ENCODE data around the gene CHD9.

- TF ChIP-seq, protein P1, sequence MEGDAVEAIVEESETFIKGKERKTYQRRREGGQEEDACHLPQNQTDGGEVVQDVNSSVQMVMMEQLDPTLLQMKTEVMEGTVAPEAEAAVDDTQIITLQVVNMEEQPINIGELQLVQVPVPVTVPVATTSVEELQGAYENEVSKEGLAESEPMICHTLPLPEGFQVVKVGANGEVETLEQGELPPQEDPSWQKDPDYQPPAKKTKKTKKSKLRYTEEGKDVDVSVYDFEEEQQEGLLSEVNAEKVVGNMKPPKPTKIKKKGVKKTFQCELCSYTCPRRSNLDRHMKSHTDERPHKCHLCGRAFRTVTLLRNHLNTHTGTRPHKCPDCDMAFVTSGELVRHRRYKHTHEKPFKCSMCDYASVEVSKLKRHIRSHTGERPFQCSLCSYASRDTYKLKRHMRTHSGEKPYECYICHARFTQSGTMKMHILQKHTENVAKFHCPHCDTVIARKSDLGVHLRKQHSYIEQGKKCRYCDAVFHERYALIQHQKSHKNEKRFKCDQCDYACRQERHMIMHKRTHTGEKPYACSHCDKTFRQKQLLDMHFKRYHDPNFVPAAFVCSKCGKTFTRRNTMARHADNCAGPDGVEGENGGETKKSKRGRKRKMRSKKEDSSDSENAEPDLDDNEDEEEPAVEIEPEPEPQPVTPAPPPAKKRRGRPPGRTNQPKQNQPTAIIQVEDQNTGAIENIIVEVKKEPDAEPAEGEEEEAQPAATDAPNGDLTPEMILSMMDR (IDR thresholded peaks at IDR 0.05) = no peak
- TF ChIP-seq POLR2A (IDR thresholded peaks at IDR 0.05) = no peak
These were observed 133.0 kb downstream of the CHD9 start for GRCh38 chr16:53187775-53188174.
